ENCODE results near the gene NOTCH2. TPM values are rescaled to one million over a fixed set of nuclear protein-coding genes. Genes with fewer than 3 reads are reported as not detected.

The NOTCH2 gene
- total and polyA plus RNA-seq, 2 experiments from 2014 or later = 8.5 to 56.6 TPM

GRCh38 chr1:119915517-119915916, 153.9 kb downstream of the NOTCH2 start (continued):
- TF ChIP-seq JUNB (IDR thresholded peaks at IDR 0.05; ENCODE audit: unreplicated experiment) (no peak), CTCF (conservative IDR thresholded peaks at IDR 0.05; ENCODE audit: low read depth in 2 of 2) (no peak)

DNA sequence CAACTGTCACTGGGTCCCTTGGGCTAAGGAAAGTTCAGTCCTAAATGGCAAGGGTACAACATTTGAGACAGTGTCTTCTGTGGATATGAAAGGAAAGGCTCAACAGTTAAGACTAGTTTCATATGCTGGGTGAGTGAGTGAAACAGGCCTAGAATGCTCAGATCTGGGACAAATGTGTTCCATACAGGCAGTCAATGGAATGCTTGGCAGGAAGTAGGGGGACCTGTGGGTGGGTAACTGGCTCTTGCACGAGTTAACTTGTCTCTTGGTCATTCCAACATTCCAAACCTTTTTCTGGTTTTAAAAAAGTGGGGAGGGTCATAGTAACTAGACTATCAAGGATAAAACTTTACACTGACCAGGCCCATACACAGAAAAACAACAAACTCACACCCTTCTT, 155.4 kb downstream of the NOTCH2 start:
- Mint-ChIP-seq H3K36me3 (ENCODE audit: low read depth) (peaks cover 30% of the 10 kb centered on the region), H3K27ac (no peak overlapping the region), H3K27me3 (ENCODE audit: insufficient read depth, low read depth, poor library complexity) (no peaks in the 10 kb centered on the region), H3K4me3 (no peak overlapping the region), H3K4me1 (peaks cover 9% of the 10 kb centered on the region), H3K9me3 (no peaks in the 10 kb centered on the region; the same call in 2 of the 3 replicates)
- Histone ChIP-seq H2AFZ (no peak overlapping the region), H3K9me2 (ENCODE audit: insufficient read depth) (no peaks in the 10 kb centered on the region; the same call in 1 of the 2 replicates), H3K4me1 (ENCODE audit: insufficient read depth) (peaks cover 4% of the 10 kb centered on the region; the same call in 1 of the 2 replicates), H3K4me3 (no peak overlapping the region), H3K27me3 (ENCODE audit: insufficient read depth) (no peaks in the 10 kb centered on the region), H3F3A (replicated peaks; ENCODE audit: low read depth) (no peaks in the 10 kb centered on the region), H3K36me3 (ENCODE audit: insufficient read depth) (peaks cover 11% of the 10 kb centered on the region; the same call in 1 of the 2 replicates), H4K20me1 (replicated peaks; ENCODE audit: insufficient read depth) (peaks cover 9% of the 10 kb centered on the region), H3K27ac (ENCODE audit: low read depth) (no peak overlapping the region), H3K4me2 (no peak overlapping the region), H3K79me2 (replicated peaks; ENCODE audit: insufficient read depth) (no peaks in the 10 kb centered on the region)
- no peak for ATAC-seq
- DNase-seq (ENCODE audit: low spot score) = no peak
- TF ChIP-seq ZNF462 (CRISPR knock-in tag; IDR thresholded peaks at IDR 0.05) (no peak), EZH2phosphoT487 (IDR thresholded peaks at IDR 0.05; ENCODE audit: unreplicated experiment) (no peak), STAT1 (IDR thresholded peaks at IDR 0.05; ENCODE audit: unreplicated experiment) (no peak), NANOG (IDR thresholded peaks at IDR 0.05; ENCODE audit: borderline replicate concordance) (no peak), POLR2AphosphoS5 (IDR thresholded peaks at IDR 0.05; ENCODE audit: low read depth) (no peak), ZNF114 (CRISPR knock-in tag; IDR thresholded peaks at IDR 0.05) (no peak), ETS1 (IDR thresholded peaks at IDR 0.05) (no peak), ZNF331 (CRISPR knock-in tag; IDR thresholded peaks at IDR 0.05; ENCODE audit: low read depth) (no peak), JUNB (IDR thresholded peaks at IDR 0.05; ENCODE audit: unreplicated experiment) (no peak), CTCF (conservative IDR thresholded peaks at IDR 0.05; ENCODE audit: low read depth in 2 of 2) (no peak)

Measured in GM23338 (cell line).